ENCODE measurements around the gene LRBA.
"Not testable (repeated sequence)": the region's sequence is repeated elsewhere in the genome, so short reads cannot be mapped to it uniquely, and the experiment has no call there.

LRBA gene

GRCh38 chr4:150387981-150388380 is 627.1 kb downstream of the LRBA start:
- DNase-seq, result no peak

- DNase-seq, result not testable (repeated sequence)
These were observed 628.7 kb downstream of the LRBA start for GRCh38 chr4:150386415-150386814.

GRCh38 chr4:150385606-150386005 is 629.5 kb downstream of the LRBA start:
- peak; percentile 86 for DNase-seq

GRCh38 chr4:150384249-150384648 is 630.8 kb downstream of the LRBA start:
- DNase-seq, result no peak

GRCh38 chr4:150382028-150382427 is 633.1 kb downstream of the LRBA start:
- no peak for DNase-seq

- DNase-seq, result no peak
These were observed 633.5 kb downstream of the LRBA start for GRCh38 chr4:150381609-150382008.

GRCh38 chr4:150381036-150381435 is 634.0 kb downstream of the LRBA start:
- DNase-seq, result no peak

- no peak for DNase-seq
These were observed 635.6 kb downstream of the LRBA start for GRCh38 chr4:150379454-150379853.

- DNase-seq, result no peak
These were observed 640.1 kb downstream of the LRBA start for GRCh38 chr4:150375025-150375424.

- no peak for DNase-seq
These were observed 643.2 kb downstream of the LRBA start for GRCh38 chr4:150371869-150372268.

GRCh38 chr4:150369434-150370380 is 645.4 kb downstream of the LRBA start:
- DNase-seq, result no peak

- DNase-seq, result no peak
These were observed 646.4 kb downstream of the LRBA start for GRCh38 chr4:150368667-150369066.

- no peak for DNase-seq
These were observed 647.8 kb downstream of the LRBA start for GRCh38 chr4:150367326-150367725.

- peak; percentile 91 for DNase-seq
These were observed 648.5 kb downstream of the LRBA start for GRCh38 chr4:150366487-150366999.

GRCh38 chr4:150363721-150364688 is 651.1 kb downstream of the LRBA start:
- no peak for DNase-seq

GRCh38 chr4:150358691-150359090 is 656.4 kb downstream of the LRBA start:
- DNase-seq, result no peak

- DNase-seq, result no peak
These were observed 657.3 kb downstream of the LRBA start for GRCh38 chr4:150357829-150358228.

GRCh38 chr4:150355858-150356455 is 659.1 kb downstream of the LRBA start:
- no peak for DNase-seq

- DNase-seq, result no peak
These were observed 659.7 kb downstream of the LRBA start for GRCh38 chr4:150355418-150355817.

GRCh38 chr4:150354214-150354796 is 660.8 kb downstream of the LRBA start:
- no peak for DNase-seq

GRCh38 chr4:150348079-150348478 is 667.0 kb downstream of the LRBA start:
- DNase-seq, result no peak

- DNase-seq, result no peak
These were observed 669.8 kb downstream of the LRBA start for GRCh38 chr4:150345207-150345744.

Data from islet precursor cell (in vitro differentiated cells).